ENCODE measurements around the gene RNF14.
"Not testable (repeated sequence)": the region's sequence is repeated elsewhere in the genome, so short reads cannot be mapped to it uniquely, and the experiment has no call there.

RNF14 gene

DNA sequence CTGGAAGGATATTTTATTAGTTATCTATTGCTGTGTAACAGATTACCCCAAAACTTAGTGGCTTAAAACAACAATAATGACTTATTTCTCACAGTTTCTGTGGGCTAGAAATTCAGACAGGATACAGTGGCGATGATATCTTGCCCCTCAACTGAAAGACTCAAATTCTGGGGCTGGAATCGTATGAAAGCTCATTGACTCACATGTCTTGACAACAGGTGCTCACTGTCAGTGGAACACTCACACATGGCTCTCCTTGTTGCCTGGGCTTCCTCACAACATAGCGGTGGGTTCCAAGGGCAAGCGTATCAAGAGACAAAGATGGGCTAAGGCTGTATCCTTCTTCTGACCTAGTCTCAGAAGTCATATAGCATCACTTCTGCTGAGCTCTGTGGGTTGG, 47.7 kb downstream of the RNF14 start:
- no peak for DNase-seq

DNA sequence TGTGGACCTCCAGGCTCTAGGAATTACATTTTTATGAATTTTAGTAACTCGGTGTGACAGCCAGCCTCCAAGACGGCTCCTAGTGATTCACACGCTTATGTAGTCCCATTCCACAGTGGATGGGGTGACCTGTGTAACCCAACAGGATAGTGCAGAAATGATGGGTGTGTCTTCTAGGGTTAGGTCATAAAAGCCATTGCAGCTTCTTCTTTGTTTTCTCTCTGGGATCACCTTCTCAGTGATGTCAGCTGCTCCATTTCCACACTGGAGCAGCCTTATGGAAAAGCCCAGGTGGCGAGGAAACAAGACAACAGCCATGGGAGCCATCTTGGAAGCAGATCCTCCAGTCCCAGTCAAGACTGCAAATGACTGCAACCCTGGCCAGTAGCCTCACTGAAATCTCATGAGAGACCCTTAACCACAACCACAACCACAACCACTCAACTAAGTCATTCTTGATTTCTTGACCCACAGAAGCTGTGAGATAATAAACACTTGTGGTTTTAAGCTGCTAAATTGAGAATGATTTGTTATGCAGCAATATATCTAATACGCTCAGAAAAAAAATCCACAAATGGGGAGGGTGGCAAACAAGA, 49.0 kb downstream of the RNF14 start:
- DNase-seq = no peak

- DNase-seq = no peak
Measured at GRCh38 chr5:142020122-142020659, 51.3 kb downstream of the RNF14 start.

- DNase-seq = no peak
Measured at GRCh38 chr5:142023836-142024235, 54.9 kb downstream of the RNF14 start.

GRCh38 chr5:142024771-142025304, 55.9 kb downstream of the RNF14 start:
- peak; percentile 98 for DNase-seq

GRCh38 chr5:142025637-142026036, 56.7 kb downstream of the RNF14 start:
- DNase-seq = no peak

GRCh38 chr5:142032150-142032549, 63.2 kb downstream of the RNF14 start:
- DNase-seq = no peak

GRCh38 chr5:142032747-142033631, 64.1 kb downstream of the RNF14 start:
- peak; percentile 56 for DNase-seq

GRCh38 chr5:142033632-142034567, 65.0 kb downstream of the RNF14 start:
- peak; percentile 84 for DNase-seq

DNA sequence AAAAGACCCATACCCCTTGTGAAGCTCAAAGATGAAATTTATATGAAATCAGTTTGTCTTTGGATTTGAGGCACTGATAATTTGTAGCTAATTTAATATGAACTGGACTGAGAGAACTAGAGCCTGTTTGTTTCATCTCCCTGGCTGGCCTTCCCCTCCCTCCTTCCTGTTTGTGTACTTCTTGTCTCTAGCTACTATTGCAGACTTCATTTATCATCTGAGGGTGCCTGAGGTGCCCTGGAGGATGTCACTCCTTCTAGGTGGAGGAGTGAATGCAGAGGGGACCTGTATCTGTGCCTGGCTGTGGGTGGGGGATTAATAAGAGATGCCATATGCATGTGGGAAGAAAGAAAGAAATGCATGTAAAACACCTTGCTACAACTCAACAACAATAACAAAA, 66.1 kb downstream of the RNF14 start:
- DNase-seq = no peak

- no peak for DNase-seq
Measured at GRCh38 chr5:142036918-142037317, 68.0 kb downstream of the RNF14 start.

DNA sequence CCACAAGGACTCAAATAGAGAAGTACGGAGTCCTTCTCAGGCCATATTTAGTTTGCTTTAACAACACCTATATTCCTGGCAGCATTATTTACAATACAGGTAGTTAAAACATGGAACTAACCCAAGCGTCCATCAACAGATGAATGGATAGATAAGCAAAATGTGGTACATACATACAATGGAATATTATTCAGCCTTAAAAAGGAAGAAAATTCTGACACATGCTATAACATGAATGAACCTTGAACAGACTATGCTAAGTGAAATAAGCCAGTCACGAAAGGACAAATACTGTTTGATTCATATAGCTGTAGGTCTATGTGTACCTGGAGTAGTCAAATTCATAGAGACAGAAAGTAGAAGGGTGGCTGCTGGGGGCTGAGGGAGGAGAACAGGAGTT, 68.7 kb downstream of the RNF14 start:
- DNase-seq = not testable (repeated sequence)

GRCh38 chr5:142038735-142039134, 69.8 kb downstream of the RNF14 start:
- no peak for DNase-seq
